Osteocyte (in vitro differentiated cells): ENCODE measurements around the gene LPIN2. TPM values are rescaled to one million over a fixed set of nuclear protein-coding genes. Genes with fewer than 3 reads are reported as not detected.
"Not testable (repeated sequence)": the region's sequence is repeated elsewhere in the genome, so short reads cannot be mapped to it uniquely, and the experiment has no call there.

Experiments used
- DNase-seq: peaks from one replicate; pipeline ENCODE4 v3.0.0; 2021; ENCODE audit warnings: mixed read lengths; ENCODE audit not compliant: unreplicated experiment; ENCODE audit errors: extremely low spot score
- H3K27ac Mint-ChIP-seq: one replicate; pipeline ENCODE4 v1.8.0; 2021; ENCODE audit warnings: mild to moderate bottlenecking, mixed read lengths; ENCODE audit not compliant: unreplicated experiment
- H3K27me3 Mint-ChIP-seq: one replicate; pipeline ENCODE4 v1.8.0; 2021; ENCODE audit warnings: mixed read lengths; ENCODE audit not compliant: unreplicated experiment
- H3K36me3 Mint-ChIP-seq: one replicate; pipeline ENCODE4 v1.8.0; 2021; ENCODE audit warnings: mixed read lengths; ENCODE audit not compliant: unreplicated experiment
- H3K4me1 Mint-ChIP-seq: one replicate; pipeline ENCODE4 v1.8.0; 2021; ENCODE audit warnings: mixed read lengths; ENCODE audit not compliant: unreplicated experiment
- H3K4me3 Mint-ChIP-seq: one replicate; pipeline ENCODE4 v1.8.0; 2021; ENCODE audit warnings: mild to moderate bottlenecking, moderate library complexity, mixed read lengths; ENCODE audit not compliant: unreplicated experiment
- H3K9me3 Mint-ChIP-seq: one replicate; pipeline ENCODE4 v1.8.0; 2021; ENCODE audit warnings: mixed read lengths; ENCODE audit not compliant: unreplicated experiment
- total RNA-seq: library from RNA; stranded (reverse); gene quantifications from 2 replicates; pipeline ENCODE4 v1.2.1, GENCODE V29; 2021
- TF ChIP-seq, protein P1 (sequence below): fragments of 200-600 bp; sonication (generic); IDR thresholded peaks from 2 replicates; pipeline ENCODE4 v1.5.0; 2021; ENCODE audit warnings: antibody characterized with exemption, mild to moderate bottlenecking, moderate library complexity

Gene LPIN2
- total RNA-seq, 1 donor from 2014 or later: 34.8 TPM

DNA sequence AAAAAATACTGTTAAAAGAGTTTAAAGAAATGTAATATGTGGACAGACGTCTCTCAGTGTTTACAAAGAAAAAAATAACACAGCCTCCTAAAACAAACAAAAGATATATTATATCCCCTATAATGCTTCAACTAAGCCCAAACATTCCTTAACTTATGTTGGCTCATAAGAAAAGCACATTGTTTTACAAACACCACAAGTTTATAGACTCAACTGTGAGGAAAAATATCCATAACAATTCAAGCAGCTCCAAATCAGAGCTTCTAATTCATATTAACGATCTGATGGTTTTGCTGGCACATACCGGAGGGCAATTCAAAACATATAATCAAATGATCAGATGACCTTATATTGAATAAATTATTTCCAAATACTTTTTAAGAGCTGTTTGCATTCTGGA is 5.5 kb downstream of the LPIN2 start:
- peaks cover 6% of the 10 kb centered on the region for H3K9me3 Mint-ChIP-seq
- H3K27ac Mint-ChIP-seq: no peak overlapping the region
- peaks cover 37% of the 10 kb centered on the region for H3K36me3 Mint-ChIP-seq
- H3K4me3 Mint-ChIP-seq: no peak overlapping the region
- TF ChIP-seq, protein P1, sequence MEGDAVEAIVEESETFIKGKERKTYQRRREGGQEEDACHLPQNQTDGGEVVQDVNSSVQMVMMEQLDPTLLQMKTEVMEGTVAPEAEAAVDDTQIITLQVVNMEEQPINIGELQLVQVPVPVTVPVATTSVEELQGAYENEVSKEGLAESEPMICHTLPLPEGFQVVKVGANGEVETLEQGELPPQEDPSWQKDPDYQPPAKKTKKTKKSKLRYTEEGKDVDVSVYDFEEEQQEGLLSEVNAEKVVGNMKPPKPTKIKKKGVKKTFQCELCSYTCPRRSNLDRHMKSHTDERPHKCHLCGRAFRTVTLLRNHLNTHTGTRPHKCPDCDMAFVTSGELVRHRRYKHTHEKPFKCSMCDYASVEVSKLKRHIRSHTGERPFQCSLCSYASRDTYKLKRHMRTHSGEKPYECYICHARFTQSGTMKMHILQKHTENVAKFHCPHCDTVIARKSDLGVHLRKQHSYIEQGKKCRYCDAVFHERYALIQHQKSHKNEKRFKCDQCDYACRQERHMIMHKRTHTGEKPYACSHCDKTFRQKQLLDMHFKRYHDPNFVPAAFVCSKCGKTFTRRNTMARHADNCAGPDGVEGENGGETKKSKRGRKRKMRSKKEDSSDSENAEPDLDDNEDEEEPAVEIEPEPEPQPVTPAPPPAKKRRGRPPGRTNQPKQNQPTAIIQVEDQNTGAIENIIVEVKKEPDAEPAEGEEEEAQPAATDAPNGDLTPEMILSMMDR: no peak
- H3K4me1 Mint-ChIP-seq: peaks cover 41% of the 10 kb centered on the region
- no peak for DNase-seq
- H3K27me3 Mint-ChIP-seq: no peaks in the 10 kb centered on the region

GRCh38 chr18:3005462-3005861 is 7.5 kb downstream of the LPIN2 start:
- Mint-ChIP-seq H3K36me3 (peaks cover 44% of the 10 kb centered on the region), H3K27ac (no peak overlapping the region), H3K9me3 (peaks cover 6% of the 10 kb centered on the region), H3K4me3 (no peak overlapping the region), H3K27me3 (no peaks in the 10 kb centered on the region), H3K4me1 (peaks cover 24% of the 10 kb centered on the region)
- DNase-seq: no peak
- TF ChIP-seq, protein P1: no peak

DNA sequence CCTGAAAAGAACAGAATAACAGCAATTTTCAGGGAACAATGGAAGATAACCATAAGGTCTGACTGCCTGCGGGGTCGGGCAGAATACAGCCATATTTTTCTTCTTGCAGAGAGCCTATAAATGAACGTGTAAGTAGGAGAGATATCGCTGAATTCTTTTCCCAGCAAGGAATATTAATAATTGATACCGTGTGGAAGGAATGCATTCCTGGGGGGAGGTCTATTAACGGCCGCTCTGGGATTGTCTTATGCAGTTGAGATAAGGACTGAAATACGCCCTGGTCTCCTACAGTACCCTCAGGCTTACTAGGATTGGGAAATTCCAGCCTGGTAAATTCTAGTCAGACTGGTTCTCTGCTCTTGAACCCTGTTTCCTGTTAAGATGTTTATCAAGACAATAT is 9.2 kb downstream of the LPIN2 start:
- peaks cover 22% of the 10 kb centered on the region for H3K4me1 Mint-ChIP-seq
- H3K27ac Mint-ChIP-seq, H3K4me3 Mint-ChIP-seq, H3K27me3 Mint-ChIP-seq, H3K9me3 Mint-ChIP-seq, DNase-seq: not testable (repeated sequence)
- H3K36me3 Mint-ChIP-seq: peaks cover 42% of the 10 kb centered on the region

GRCh38 chr18:3002732-3003131 is 10.2 kb downstream of the LPIN2 start:
- DNase-seq: no peak
- peak overlapping the region; percentile 10 for H3K27ac Mint-ChIP-seq
- H3K9me3 Mint-ChIP-seq: peaks cover 6% of the 10 kb centered on the region
- peaks cover 27% of the 10 kb centered on the region for H3K4me1 Mint-ChIP-seq
- TF ChIP-seq, protein P1: no peak
- H3K36me3 Mint-ChIP-seq: peaks cover 42% of the 10 kb centered on the region
- no peaks in the 10 kb centered on the region for H3K27me3 Mint-ChIP-seq
- H3K4me3 Mint-ChIP-seq: no peak overlapping the region

DNA sequence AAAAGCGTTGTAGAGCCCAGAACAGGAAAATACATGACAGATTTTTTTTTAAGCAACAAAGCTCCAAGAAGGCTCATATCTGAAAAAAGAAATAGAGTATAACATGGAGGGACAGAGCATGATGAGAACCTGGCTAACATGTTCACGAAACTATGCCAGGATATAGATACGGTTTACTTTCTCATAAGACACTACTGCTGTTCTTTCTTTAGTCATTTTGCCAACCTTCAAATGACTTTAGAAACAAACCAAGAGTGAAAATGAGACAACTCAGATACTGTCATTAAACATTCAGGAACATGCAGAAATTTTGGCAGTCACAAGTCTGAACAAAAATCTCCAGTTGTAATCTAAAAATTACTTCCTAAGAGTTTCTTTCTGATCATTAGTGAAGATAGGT is 14.3 kb downstream of the LPIN2 start:
- DNase-seq: no peak
- Mint-ChIP-seq H3K36me3 (peaks cover 30% of the 10 kb centered on the region), H3K27me3 (no peaks in the 10 kb centered on the region), H3K4me1 (peaks cover 35% of the 10 kb centered on the region), H3K4me3 (peak overlapping the region; percentile 42), H3K27ac (peak overlapping the region; percentile 92), H3K9me3 (no peaks in the 10 kb centered on the region)
- TF ChIP-seq, protein P1: no peak
